Activated CD8-positive, alpha-beta memory T cell treated with anti-CD3 and anti-CD28 coated beads for 48 hours (primary cell): ENCODE measurements around the gene MECP2.
"Not testable (repeated sequence)": the region's sequence is repeated elsewhere in the genome, so short reads cannot be mapped to it uniquely, and the experiment has no call there.

ENCODE experiments used
- DNase-seq, 3 experiments: peaks; one replicate each; pipeline ENCODE4 v3.0.0-alpha.2; 2020; ENCODE audit warnings: low read depth in 2 of 3, low spot score in 2 of 3

Gene MECP2

GRCh38 chrX:153999359-154000037 is 98.0 kb downstream of the MECP2 start:
- DNase-seq = no peak

GRCh38 chrX:153995504-153995903 is 102.0 kb downstream of the MECP2 start:
- no peak for DNase-seq

- not testable (repeated sequence) for DNase-seq
These were observed 103.1 kb downstream of the MECP2 start for GRCh38 chrX:153994398-153994797.

GRCh38 chrX:153993978-153994377 is 103.5 kb downstream of the MECP2 start:
- DNase-seq = no peak

- no peak for DNase-seq
These were observed 104.4 kb downstream of the MECP2 start for GRCh38 chrX:153993079-153993478.

- no peak for DNase-seq
These were observed 105.3 kb downstream of the MECP2 start for GRCh38 chrX:153992180-153992579.

- no peak for DNase-seq
These were observed 106.4 kb downstream of the MECP2 start for GRCh38 chrX:153991013-153991580.

GRCh38 chrX:153989973-153990655 is 107.4 kb downstream of the MECP2 start:
- no peak for DNase-seq

GRCh38 chrX:153988493-153988892 is 109.0 kb downstream of the MECP2 start:
- DNase-seq = no peak

GRCh38 chrX:153984351-153985178 is 113.0 kb downstream of the MECP2 start:
- no peak for DNase-seq

- no peak for DNase-seq
These were observed 114.2 kb downstream of the MECP2 start for GRCh38 chrX:153983321-153983801.

GRCh38 chrX:153981771-153982533 is 115.6 kb downstream of the MECP2 start:
- DNase-seq = peak in 1 of 3 experiments; percentile 46

GRCh38 chrX:153981231-153981630 is 116.3 kb downstream of the MECP2 start:
- DNase-seq = no peak

GRCh38 chrX:153980394-153980793 is 117.1 kb downstream of the MECP2 start:
- DNase-seq = not testable (repeated sequence)

GRCh38 chrX:153974726-153975286 is 122.7 kb downstream of the MECP2 start:
- DNase-seq = no peak

GRCh38 chrX:153974003-153974725 is 123.4 kb downstream of the MECP2 start:
- no peak for DNase-seq

GRCh38 chrX:153973127-153974002 is 124.2 kb downstream of the MECP2 start:
- DNase-seq = no peak

GRCh38 chrX:153972368-153973126 is 125.0 kb downstream of the MECP2 start, which contains the start of gene TMEM187:
Gene TMEM187 (plus strand): TSS chrX:153972754. CDS start chrX:153982063, 9,309 bp downstream.
- peak; percentile 74 to 90 (median 75) for DNase-seq
